ENCODE measurements around the gene KCNS3.

- TF ChIP-seq CTCF (IDR thresholded peaks at IDR 0.05; ENCODE audit: insufficient read depth, low read length) (no peak), POLR2AphosphoS5 (IDR thresholded peaks at IDR 0.05; ENCODE audit: low read depth) (no peak), REST (IDR thresholded peaks at IDR 0.05; ENCODE audit: insufficient replicate concordance, low read depth) (no peak), SPI1 (IDR thresholded peaks at IDR 0.05; ENCODE audit: borderline replicate concordance, low read depth) (no peak), GABPA (IDR thresholded peaks at IDR 0.05; ENCODE audit: low read depth) (no peak)
Measured at GRCh38 chr2:17943444-17943843, 65.0 kb downstream of the KCNS3 start.

All from HL-60 (cell line).